ENCODE measurements around the gene SYTL2. TPM values are rescaled to one million over a fixed set of nuclear protein-coding genes. Genes with fewer than 3 reads are reported as not detected.

Gene SYTL2
- total RNA-seq, 2 experiments from 2014 or later, result 8.1 to 9.3 TPM

GRCh38 chr11:85829172-85829571 is 18.2 kb upstream of the SYTL2 start:
- ChIA-PET CTCF (no interaction called here), POLR2A (no interaction called here)

GRCh38 chr11:85828640-85828978 is 17.7 kb upstream of the SYTL2 start:
- ChIA-PET POLR2A (no interaction called here), CTCF (no interaction called here)

- POLR2A ChIA-PET, result no interaction called here
- CTCF ChIA-PET, result no interaction called here
Measured at GRCh38 chr11:85827748-85828639, 17.1 kb upstream of the SYTL2 start.

- ChIA-PET POLR2A (no interaction called here), CTCF (interaction anchor here (1.0 kb wide), 2 partner anchors 139 to 141 kb away, joined by 4 read pairs; no protein-coding TSS in a partner anchor)
Measured at GRCh38 chr11:85826116-85826855, 15.3 kb upstream of the SYTL2 start.

DNA sequence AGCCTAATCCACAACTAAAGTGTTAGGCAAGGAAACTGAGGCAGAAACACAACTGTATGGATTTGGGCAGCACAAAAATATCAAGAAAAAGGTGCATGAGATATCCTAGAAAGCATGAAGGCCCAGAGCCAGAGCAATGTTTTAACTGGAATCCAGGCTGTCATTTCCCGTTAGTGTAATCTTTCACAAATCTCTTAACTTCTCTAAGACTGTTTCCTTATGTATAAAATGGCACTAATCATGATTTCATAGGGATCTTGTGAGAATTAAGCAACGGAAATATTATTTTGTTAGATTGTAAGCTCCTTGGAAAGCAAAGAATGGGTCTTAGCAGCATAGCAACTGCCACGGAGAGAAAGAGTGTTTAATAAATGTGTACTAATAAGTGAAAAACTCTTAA is 14.7 kb upstream of the SYTL2 start:
- ChIA-PET CTCF (interaction anchor here (1.0 kb wide), 2 partner anchors 138 to 141 kb away, joined by 4 read pairs; no protein-coding TSS in a partner anchor), POLR2A (no interaction called here)

- CTCF ChIA-PET, result interaction anchor here (0.5 kb wide), 1 partner anchor 213 kb away, joined by 3 read pairs; no protein-coding TSS in a partner anchor
- POLR2A ChIA-PET, result no interaction called here
Measured at GRCh38 chr11:85823816-85824215, 12.9 kb upstream of the SYTL2 start.

GRCh38 chr11:85822814-85823213 is 11.9 kb upstream of the SYTL2 start:
- ChIA-PET POLR2A (no interaction called here), CTCF (no interaction called here)

DNA sequence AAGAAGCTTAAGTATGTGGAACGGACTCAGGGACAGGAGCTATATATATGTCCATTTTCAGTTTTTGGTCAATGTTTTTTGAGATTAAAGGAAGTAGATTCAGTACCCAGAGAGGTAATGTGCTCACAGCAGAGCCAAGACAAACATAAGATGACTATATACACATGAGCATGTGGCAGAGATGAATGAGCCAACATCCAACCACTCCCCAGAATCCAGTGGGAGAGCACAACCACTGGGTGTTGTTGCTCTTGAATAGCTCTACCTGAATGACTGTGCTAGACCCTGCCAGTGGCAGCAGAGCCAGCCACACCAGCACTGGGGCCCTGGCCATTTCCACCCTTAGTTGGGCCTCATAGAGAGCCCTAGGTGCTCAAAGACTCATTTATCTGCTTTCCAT is 10.7 kb upstream of the SYTL2 start:
- ChIA-PET POLR2A (no interaction called here), CTCF (interaction anchor here (1.0 kb wide), 1 partner anchor 113 kb away, joined by 3 read pairs; no protein-coding TSS in a partner anchor)

- ChIA-PET POLR2A (no interaction called here), CTCF (no interaction called here)
Measured at GRCh38 chr11:85819441-85819840, 8.5 kb upstream of the SYTL2 start.

- POLR2A ChIA-PET, result no interaction called here
- CTCF ChIA-PET, result no interaction called here
Measured at GRCh38 chr11:85815186-85815931, 4.4 kb upstream of the SYTL2 start.

- POLR2A ChIA-PET, result no interaction called here
- CTCF ChIA-PET, result no interaction called here
Measured at GRCh38 chr11:85813721-85814120, 2.8 kb upstream of the SYTL2 start.

DNA sequence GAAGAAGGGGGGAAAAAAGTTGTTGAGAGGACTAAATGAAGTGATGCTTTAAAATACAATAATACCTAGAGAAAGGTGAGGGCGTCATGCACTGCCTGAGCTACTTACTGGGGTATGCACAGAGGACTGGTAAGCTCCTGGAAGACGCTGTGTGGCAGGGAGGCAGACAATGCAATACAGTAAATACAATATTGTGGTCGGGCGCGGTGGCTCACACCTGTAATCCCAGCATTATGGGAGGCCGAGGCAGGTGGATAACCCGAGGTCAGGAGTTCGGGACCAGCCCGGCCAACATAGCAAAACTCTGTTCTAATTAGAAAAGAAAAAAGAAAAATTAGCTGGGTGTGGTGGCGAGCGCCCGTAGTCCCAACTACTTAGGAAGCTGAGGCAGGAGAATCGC is 683 bp upstream of the SYTL2 start:
- POLR2A ChIA-PET, result no interaction called here
- CTCF ChIA-PET, result interaction anchor here (2.8 kb wide), 1 partner anchor 43 kb away, joined by 7 read pairs; the partner anchor contains the start of gene CCDC83

GRCh38 chr11:85810521-85810870 is 445 bp downstream of the SYTL2 start:
- ChIA-PET POLR2A (no interaction called here), CTCF (interaction anchor here (0.9 to 2.8 kb wide), 3 partner anchors 45 to 116 kb away, joined by 3 to 7 read pairs (median 3); partner anchors contain the start of gene CCDC83)

GRCh38 chr11:85809863-85810262 is 1.1 kb downstream of the SYTL2 start:
- POLR2A ChIA-PET, result interaction anchor here (1.2 kb wide), 1 partner anchor 145 kb away, joined by 3 read pairs; the partner anchor contains the start of gene CREBZF
- CTCF ChIA-PET, result interaction anchor here (1.0 to 2.8 kb wide), 3 partner anchors 45 to 79 kb away, joined by 3 to 7 read pairs (median 6); partner anchors contain the start of gene CCDC83

- CTCF ChIA-PET, result interaction anchor here (0.5 to 2.8 kb wide), 4 partner anchors 46 to 482 kb away, joined by 3 to 7 read pairs (median 4); partner anchors contain the start of gene CCDC83
- POLR2A ChIA-PET, result interaction anchor here (1.2 kb wide), 1 partner anchor 145 kb away, joined by 3 read pairs; the partner anchor contains the start of gene CREBZF
Measured at GRCh38 chr11:85809191-85809590, 1.8 kb downstream of the SYTL2 start.

GRCh38 chr11:85806876-85807275 is 4.1 kb downstream of the SYTL2 start:
- ChIA-PET CTCF (no interaction called here), POLR2A (no interaction called here)

DNA sequence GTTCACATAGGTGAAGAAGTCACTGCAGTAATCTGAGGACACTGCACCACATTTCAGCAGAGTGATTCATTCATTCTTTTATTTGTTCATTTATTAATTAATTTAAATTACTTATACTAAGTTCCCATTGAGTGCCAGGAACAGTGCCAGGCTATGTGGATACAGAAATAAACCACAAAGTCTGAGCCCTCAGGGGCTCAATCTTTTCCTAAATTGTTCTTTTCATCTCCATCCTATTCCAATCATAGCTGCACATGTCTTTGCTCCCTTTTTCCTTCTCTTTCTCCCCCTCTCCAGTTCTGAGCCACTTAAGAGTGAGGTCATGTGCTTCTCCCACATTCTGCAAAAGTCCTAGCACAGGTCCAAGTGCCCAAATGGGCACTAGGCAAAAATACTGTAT is 4.9 kb downstream of the SYTL2 start:
- POLR2A ChIA-PET, result no interaction called here
- CTCF ChIA-PET, result no interaction called here

GRCh38 chr11:85805387-85805786 is 5.6 kb downstream of the SYTL2 start:
- ChIA-PET CTCF (no interaction called here), POLR2A (no interaction called here)

GRCh38 chr11:85803920-85804319 is 7.0 kb downstream of the SYTL2 start:
- ChIA-PET POLR2A (no interaction called here), CTCF (no interaction called here)

DNA sequence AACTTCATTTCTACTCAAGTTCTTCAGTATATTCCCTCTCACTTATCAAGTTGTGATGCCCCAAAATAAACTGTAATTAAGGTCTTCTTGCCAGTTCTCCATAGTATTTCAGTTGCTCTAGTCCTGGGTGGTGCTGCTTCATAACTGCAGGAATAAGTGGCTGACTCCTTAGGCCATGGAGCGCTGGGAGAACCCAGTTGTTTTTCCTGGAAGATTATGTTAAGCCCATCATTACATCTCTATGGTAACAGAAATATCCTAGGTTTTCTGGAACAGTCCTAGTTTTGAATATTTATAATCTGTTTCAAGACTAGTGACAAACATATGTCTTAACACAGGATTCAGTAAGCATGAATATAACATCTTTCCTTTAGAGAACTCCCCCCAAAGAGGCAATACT is 7.6 kb downstream of the SYTL2 start:
- ChIA-PET POLR2A (no interaction called here), CTCF (no interaction called here)

Data from activated CD8-positive, alpha-beta memory T cell treated with anti-CD3 and anti-CD28 coated beads for 36 hours (primary cell).